HG03175 (cell line): ENCODE measurements around the gene SYT3.

Experiments
- ATAC-seq: cut with Tn5 transposase; IDR thresholded peaks from one replicate; pipeline ENCODE4 v1.9.1; 2021; ENCODE audit warnings: mild to moderate bottlenecking, moderate library complexity; ENCODE audit not compliant: unreplicated experiment

The SYT3 gene, protein sequence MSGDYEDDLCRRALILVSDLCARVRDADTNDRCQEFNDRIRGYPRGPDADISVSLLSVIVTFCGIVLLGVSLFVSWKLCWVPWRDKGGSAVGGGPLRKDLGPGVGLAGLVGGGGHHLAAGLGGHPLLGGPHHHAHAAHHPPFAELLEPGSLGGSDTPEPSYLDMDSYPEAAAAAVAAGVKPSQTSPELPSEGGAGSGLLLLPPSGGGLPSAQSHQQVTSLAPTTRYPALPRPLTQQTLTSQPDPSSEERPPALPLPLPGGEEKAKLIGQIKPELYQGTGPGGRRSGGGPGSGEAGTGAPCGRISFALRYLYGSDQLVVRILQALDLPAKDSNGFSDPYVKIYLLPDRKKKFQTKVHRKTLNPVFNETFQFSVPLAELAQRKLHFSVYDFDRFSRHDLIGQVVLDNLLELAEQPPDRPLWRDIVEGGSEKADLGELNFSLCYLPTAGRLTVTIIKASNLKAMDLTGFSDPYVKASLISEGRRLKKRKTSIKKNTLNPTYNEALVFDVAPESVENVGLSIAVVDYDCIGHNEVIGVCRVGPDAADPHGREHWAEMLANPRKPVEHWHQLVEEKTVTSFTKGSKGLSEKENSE

DNA sequence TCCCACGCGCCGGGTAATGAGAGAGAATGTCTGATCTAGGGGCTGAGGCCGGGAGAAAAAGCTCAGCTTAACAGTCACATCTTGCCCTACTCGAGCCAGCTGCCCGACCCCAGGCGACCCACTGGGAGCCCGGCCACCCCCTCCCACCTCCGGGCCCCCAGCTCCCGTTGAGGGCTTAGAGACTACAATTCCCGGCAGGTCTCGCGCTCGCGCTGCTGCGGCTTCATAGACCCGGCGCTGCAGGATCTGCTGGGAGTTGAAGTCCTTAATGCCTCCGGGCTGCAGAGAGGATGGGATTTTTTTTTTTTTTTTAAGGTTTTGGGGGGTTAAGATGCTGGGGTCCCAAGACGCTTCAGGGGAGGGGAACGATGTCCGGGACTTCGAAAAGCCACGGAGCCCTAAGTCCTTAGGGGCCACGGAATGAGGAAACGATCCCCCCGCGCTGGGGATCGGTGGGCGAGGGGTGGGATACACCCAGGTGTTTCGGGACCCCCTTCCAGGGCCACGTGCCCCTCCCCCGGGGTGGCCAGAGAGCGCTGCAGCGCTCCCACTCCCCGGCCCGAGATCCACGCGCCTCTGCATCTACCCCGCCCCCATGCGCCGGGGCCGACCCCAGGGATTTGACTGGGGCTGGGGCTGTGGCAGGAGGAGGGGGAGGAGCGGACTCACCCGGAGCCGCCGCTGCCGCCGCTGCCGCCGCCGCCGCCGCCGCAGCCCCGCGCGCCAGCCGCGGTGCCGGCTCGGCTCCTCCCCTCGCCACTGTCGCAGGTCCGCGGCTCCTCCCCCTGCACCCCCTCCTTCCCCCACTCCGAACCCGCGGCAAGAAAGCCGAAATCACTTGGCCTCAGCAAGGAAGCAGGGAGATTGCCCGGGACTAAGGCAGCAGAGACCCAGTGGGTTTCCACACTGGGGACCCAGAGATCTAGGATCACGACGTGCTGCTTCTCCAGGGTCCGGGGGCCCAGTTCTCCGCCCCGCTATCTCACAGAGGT lies at the start of gene SYT3:
Gene SYT3, minus strand, starts transcription at position 761 of the 992 bp plus-strand sequence. CDS start 2,470 bp downstream, outside the sequence.
- no peak for ATAC-seq

DNA sequence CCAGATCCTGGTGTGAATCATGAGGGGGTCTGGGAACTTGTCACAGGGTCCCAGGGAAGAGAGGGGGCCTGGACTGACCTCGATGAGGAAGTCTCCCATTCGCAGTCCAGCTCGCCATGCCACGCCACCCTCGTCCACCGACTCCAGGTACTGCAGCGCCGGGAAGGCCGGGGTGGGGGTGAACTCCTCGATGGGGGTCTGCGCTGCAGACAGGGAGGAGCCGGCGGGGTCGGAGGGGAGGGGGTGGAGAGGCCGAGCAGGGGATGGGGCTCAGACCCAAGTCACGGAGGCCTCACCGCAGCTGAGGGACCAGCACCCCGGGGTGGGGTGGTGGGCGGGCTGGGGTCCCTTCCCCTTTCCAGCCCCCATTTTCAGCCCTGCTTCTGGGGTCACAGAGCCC lies 49.1 kb upstream of the SYT3 start:
- no peak for ATAC-seq

DNA sequence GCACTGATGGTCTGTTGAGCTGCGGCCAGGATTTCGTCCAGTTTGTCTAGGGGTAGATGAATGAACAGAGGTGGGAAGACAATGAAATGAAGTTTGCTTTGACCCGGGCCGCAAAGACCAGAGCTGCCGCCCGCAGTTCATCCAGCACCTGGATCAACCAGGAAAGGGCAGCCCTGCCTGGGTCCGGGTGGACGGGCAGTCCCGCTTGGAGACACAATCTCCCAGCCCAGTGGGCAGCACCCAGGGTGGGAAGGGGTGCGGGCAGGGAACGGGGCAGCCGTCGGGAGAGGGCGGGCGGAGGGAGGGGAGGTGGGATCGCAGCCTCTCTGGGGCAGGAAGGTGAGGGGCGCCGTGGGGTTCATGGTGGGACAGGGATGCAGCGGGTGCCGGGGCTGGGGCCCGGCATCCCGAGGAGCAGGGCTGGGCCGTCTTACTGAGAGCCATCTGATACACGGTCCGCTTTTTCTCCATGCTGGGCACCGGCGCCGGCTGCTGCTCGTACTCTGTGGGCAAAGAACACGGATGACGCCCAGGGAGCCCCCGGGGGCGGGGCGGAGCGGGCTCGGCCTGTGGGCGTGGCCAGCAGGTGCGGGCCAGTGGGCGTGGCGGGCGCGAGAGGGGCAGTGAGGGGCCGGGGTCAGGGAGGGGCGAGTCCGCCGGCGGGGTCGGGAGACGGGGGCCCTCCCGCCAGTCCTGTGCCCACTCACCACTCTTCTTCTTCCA lies 46.8 kb upstream of the SYT3 start:
- ATAC-seq = no peak

DNA sequence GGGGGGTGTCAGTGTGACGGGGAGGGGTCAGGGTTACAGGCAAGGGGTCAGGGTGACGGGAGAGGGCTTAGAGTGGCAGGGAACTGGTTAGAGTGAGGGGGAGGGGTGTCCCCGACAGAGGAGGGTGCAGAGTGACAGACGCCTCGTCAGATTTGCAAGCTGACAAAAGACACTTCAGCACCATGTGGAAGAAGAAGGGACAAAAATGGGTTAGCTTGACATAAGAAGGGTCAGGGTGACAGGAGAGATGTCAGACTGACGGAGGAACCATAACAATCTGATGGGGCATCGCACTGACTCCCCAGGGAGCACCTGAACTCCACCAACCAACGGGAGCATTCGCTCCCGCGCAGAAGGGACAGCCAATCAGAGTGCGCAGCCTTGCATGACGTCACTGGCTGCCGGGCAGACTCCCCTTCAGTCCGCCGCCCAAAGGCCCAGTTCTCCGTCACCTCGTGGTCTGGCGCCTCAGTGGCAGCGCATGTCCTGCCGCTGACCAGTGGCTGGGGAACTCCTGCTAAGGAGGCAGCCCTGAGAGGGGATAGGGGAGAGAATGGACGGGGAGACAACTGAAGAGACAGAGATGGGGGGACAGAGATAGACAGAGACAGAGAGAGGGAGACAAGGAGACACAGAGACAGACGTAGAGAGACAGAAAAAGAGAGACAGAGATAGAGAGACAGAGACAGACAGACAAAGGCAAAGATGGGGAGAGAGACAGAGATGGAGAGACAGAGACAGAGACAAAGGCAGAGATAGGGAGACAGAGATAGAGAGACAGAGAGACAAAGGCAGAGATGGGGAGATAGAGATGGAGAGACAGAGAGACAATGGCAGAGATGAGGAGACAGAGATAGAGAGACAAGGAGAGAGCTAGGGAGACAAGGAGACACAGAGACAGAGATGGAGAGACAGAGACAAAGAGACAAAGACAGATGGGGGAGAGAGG lies 39.8 kb upstream of the SYT3 start:
- ATAC-seq = peak; percentile 85

DNA sequence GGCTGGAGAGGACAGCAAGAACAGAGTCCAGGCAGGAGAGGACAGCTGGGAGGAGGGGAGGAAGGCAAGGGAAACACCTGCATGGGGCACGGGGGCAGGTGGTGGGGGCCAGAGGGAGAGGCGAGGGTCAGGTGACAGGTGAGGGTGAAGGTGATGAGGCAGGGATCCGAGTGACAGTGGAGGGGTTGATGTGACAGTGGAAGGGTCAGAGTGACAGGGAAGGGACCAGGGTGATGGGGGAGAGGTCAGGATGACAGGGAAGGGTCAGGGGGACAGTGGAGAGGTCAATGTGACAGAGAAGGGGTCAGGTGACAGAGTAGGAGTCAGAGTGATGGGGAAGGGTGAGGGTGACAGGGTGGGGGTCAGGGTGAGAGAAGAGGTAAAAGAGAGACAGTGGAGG lies 38.6 kb upstream of the SYT3 start:
- no peak for ATAC-seq

DNA sequence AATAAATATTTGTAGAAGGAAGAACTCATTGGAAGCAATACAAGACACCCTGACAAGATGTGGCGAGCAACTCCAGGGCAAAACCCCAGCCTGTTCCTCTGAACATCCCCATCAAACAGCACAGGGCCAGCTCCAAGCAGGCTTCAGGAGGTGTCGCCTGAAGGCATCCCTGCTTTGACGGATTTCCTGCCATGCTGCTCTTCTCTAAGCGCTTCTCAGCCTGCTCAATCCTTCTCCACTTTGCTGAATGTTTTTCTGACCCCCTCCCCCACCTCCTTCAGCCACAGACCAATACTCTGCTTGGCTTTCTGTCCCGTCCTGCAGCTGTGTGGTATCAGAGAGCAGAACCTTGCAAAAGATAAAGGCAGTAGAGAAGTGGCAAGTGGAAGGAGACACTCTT lies 38.0 kb upstream of the SYT3 start:
- no peak for ATAC-seq

DNA sequence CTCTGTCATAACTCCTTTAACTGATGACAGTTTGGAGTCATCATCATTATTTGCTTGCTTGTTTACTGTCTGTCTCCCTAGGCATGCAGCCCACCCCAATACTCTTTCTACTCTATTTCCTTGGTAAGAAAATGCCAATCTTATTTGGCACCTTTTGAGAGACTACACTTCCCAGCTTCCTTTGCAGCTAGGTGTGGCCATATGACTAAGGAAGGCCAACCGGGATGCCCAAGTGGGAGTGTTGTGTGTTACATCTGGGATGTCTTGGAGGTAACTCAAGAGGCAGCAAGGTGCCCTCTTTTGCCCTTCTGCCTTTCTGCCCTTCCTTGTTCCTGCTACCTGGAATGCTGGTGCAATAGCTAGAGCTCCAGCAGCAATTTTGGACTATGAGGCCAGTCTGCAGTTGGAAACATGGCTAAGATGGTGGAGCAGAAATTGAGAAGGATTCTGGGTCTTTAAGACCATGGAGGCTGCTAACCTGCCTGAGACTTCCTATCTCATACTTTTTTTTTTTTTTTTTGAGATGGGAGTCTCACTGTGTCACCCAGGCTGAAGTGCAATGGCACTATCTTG lies 37.0 kb upstream of the SYT3 start:
- no peak for ATAC-seq

DNA sequence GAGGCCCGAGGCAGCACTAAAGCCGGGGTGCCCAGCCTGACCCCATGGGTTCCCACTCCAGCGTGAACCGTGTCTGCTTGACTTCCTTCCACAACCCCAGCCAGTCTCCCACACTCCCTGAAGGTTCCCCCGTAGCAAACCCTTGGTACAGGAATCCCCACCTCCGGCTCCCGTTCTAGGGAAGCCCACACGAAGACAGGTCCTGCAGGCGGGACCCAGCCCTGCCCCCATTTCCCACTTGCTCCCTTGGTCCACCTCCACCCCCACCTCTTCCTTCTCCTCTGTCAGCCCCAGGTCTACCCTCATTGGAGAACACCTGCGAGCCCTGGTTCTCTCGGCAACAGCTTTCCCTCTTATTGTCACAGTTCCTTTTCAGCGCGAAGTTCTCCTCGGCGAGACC lies 33.4 kb upstream of the SYT3 start:
- ATAC-seq = no peak

DNA sequence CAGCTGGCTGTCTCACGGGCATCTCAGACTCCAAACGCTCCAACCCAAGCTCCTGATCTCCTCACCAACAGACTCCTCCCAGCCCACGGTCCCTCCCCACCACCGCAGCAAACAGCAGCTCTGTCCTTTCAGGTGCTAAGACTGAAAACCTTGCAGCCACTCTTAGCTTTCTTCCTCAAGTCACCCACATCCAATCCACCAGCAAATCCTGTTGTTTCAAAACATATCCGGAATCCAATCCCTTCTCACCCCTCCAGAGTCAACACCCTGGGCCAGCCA lies 30.4 kb upstream of the SYT3 start:
- no peak for ATAC-seq

DNA sequence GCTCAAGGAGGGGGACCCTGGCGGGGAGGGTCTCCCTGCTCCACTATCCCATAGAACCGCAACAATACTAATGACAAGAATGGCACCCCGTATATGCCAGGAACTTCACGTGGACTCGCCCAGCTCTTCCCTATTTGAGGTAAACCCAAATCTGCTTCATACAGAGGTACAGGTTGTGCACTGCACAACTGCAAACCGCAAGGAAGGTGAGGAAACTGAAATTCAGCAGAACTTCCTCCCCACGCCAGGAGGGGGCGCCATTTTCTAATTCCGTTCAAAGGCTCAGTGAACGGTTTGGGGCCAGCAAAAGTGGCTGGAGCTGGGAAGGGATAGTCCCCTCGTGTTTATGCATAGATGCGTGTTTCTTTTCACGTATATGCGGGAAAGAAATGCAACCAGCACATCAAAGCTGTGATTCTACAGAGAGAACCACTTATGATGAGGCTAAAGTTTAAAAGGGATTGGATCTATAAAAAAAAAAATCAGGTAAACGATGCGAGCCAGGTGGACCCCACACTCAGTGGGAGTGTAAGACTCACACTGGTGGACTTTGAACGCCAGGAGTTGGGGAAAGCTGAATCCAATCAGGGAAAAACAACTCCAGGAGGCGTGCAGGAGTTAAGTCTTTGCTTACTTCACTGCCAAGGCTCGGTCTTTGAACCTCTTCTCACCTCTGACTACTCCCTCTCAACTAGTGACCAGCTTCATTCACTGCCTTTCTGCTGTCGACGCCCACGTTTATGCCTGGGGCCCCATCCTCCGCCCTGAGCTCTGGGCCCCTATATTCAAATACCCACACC lies 29.8 kb upstream of the SYT3 start:
- no peak for ATAC-seq

DNA sequence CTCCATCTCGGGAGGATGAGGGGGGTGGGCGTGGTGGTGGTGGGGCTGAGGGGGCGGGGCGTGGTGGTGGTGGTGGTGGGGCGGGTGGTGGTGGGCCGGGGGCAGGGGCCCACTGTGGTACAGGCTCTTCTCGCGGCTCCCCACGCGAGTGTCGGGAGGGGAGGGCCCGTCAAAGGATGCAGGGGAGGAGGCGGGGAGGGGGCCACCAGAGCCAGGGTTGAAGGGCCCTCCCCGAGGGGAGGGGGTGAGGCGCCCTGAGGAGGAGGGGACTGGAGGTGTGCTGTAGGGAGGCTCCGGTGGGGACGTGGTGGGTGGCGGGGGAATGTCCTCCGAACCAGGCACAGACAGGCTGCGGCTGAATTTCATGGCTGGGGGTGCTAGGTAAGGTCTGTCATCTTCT lies 29.2 kb upstream of the SYT3 start:
- no peak for ATAC-seq

DNA sequence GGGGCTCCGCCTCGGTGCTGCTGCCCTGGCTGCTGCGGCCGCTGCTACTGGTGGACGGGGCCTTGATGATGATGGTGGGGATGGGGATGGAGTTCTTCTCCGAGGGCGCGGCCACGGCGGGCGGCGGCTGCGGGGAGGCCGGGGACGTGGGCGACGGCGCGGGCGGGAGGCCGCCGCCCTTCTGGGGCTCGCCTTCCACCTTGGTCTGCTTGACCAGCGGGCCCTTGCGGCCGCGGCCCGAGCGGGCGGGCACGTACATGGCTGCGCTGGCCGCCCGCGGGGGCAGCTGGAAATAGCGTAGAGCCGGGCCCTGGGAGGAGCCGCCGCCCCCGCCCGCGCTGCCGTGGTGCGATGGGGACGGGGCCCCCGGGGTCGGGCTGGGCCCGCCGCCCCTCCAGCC lies 28.7 kb upstream of the SYT3 start:
- no peak for ATAC-seq

DNA sequence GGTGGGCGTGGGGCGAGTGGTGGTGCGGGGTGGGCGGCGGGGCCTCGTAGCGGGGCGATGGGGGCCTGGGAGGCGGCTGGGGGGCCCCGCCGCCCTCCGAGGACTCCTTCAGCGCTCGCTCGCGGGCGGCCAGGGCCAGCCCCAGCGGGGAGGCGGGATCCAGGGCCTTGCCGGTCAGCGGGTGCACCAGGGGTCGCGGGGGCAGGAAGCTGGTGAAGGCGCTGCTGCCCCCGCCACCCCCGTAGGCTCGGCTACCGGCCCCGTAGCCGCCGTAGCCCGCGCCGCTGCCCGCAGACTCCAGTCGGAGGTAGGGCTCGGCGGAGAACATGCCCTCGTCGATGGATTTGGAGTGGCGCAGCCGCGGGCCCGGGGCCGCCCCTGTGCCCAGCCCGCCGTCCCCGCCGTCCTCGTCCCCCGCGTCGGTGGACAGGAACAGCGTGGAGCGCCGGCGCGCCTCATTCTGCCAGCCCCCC lies 28.1 kb upstream of the SYT3 start:
- no peak for ATAC-seq

DNA sequence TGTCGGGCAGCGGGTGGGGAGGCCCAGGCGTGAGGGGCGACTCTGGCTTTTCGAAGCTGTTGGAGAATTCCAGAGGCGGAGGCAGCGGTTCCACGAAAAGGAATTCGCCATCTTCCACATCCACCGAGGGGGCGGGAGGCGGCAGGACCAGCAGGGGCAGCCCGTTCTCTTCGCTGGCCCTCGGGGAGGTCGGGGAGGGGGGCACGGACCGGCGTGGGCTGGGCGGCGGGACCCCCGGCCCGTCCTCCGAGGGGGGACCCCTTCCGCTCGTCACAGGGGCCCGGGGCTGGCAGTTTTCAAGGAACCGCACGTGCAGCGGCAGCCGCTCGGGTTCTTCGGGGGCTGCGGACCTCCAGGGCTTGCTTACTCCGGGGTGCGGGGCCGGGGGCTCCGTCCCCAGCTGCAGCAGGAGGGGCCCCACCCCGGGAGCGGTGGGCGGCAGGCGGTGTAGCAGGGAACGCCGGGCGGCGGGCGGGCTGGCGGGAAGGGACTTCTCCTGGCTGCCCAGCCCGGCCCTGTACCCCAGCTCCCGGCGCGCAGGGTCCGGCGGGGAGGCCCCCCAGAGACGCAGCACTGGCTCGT lies 27.6 kb upstream of the SYT3 start:
- ATAC-seq = no peak

DNA sequence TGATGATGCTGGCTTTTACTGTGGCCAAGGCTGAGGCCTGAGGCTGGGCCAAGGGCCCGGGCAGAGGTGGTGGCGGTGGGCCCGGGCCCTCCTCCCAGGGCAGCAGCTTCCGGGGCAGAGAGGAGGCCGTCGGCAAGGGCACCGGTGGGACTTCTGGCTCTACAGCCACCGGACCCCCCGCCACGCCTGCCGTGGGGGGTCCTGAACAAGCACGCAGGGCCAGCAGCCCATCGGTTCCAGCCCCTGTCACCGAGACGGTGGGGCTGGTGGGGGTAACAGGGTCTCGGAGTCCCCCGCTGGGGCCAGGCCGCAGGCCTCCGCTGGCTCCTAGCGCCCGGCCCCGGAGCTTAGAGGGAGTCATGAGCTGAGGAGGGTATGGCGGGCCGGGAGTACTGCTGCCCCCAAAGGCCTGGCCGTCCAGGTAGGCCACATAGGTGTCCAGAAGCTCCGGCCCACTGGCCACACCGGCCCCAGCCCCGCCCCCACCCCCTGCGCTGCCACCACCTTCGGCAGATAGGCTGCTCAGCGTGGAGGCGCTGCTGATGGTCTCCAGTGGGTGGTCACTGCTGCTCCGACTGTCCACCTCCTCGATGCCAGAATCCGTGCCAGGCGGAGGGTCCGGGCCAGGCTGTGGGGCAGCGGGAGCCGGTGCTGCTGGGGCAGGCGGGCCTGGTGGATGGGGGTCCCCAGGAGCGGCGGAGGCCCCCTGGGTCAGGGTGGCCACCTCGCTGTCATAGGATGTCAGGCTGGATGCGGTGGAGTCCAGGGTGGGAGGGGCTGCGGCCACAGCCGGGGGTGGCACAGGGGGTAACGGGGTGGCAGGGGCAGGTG lies 26.9 kb upstream of the SYT3 start:
- ATAC-seq = no peak

DNA sequence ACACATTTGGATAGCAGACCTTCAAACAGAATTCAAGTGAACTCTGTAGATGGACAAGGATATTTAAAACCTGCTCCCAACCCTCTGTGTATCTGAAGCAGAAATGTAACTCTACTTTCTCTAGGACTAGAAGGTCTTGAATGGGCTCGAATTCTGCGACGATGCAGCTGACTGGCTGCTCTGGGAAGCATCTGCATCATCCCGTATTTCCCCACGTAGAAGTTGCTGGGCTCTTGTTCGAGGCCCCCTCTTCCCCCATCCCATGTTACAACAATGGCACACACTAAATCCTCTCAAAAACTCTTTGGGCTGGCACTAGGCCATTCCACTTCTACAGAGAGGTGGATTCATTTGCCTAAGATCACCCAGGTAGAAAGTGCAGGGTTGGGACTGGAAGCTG lies 24.5 kb upstream of the SYT3 start:
- ATAC-seq = no peak

DNA sequence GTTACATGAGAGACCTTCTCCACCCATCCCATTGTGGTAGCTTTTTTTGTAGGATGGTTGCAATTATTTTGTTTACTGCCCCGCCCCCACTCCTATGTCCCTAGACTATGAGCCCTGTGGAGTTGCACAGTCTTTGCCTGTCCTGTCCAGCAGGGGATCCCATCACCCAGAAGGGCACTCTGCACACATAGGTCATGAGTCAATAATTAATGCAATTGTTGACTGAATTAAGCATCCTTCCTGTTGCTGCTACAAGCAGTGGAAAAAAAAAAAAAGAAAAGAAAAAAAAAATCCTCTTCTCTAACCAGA lies 23.8 kb upstream of the SYT3 start:
- no peak for ATAC-seq
